DND-41 (cell line): ENCODE results near the gene MYO16.

ENCODE experiments used
- ATAC-seq: fragments of 200-7000 bp; cut with Tn5 transposase; 3 replicates; pipeline ENCODE4 v1.9.1; 2021; ENCODE audit warnings: low read depth; ENCODE audit not compliant: insufficient read depth
- DNase-seq: peaks from one replicate; pipeline ENCODE4 v3.0.0-alpha.2; 2020
- H2AFZ ChIP-seq: 2 replicates; pipeline ENCODE4 v1.6.0; 2012; ENCODE audit warnings: low read depth, low read length
- H3K27ac ChIP-seq: 2 replicates; pipeline ENCODE4 v1.5.1; 2012; ENCODE audit warnings: low read length, inconsistent platforms
- H3K27me3 ChIP-seq: fragments of 200-600 bp; sonication (generic); 2 replicates; pipeline ENCODE4 v1.6.0; 2012; ENCODE audit warnings: low read length, mild to moderate bottlenecking, inconsistent platforms; ENCODE audit not compliant: insufficient read depth, poor library complexity
- H3K36me3 ChIP-seq: 2 replicates; pipeline ENCODE4 v1.5.1; 2012; ENCODE audit warnings: low read length, inconsistent platforms; ENCODE audit not compliant: insufficient read depth
- H3K4me1 ChIP-seq: 2 replicates; pipeline ENCODE4 v1.5.1; 2012; ENCODE audit warnings: mild to moderate bottlenecking, low read length; ENCODE audit not compliant: insufficient read depth
- H3K4me2 ChIP-seq: 2 replicates; pipeline ENCODE4 v1.6.0; 2012; ENCODE audit warnings: mild to moderate bottlenecking, moderate library complexity, low read length, inconsistent platforms; ENCODE audit not compliant: insufficient read depth
- H3K4me3 ChIP-seq, 2 experiments: fragments of 200-600 bp in 1 of 2; shearing (Covaris generic) in 1 of 2; 2 replicates each; pipeline ENCODE4 v1.5.1; 2012 to 2016; ENCODE audit warnings: inconsistent platforms in 2 of 2, low read length in 2 of 2, mild to moderate bottlenecking in 2 of 2, low read depth in 1 of 2, moderate library complexity in 1 of 2
- H3K79me2 ChIP-seq: 2 replicates; pipeline ENCODE4 v1.6.0; 2012; ENCODE audit warnings: low read length, inconsistent platforms; ENCODE audit not compliant: insufficient read depth
- H3K9ac ChIP-seq: 2 replicates; pipeline ENCODE4 v1.6.0; 2012; ENCODE audit warnings: low read depth, mild to moderate bottlenecking, inconsistent platforms, low read length, moderate library complexity
- H3K9me3 ChIP-seq: 2 replicates; pipeline ENCODE4 v1.5.1; 2012; ENCODE audit warnings: low read length, moderate library complexity, mild to moderate bottlenecking, inconsistent platforms; ENCODE audit not compliant: insufficient read depth, severe bottlenecking
- H4K20me1 ChIP-seq: 2 replicates; pipeline ENCODE4 v1.6.0; 2012; ENCODE audit warnings: low read length; ENCODE audit not compliant: insufficient read depth
- EZH2 ChIP-seq: IDR thresholded peaks from 3 replicates; pipeline ENCODE4 v1.6.1; 2012; ENCODE audit warnings: borderline replicate concordance, low read depth, mild to moderate bottlenecking, moderate library complexity, low read length, inconsistent platforms; ENCODE audit not compliant: severe bottlenecking
- TF ChIP-seq, protein P1 (sequence below): IDR thresholded peaks from 2 replicates; pipeline ENCODE4 v1.5.1; 2012; ENCODE audit warnings: borderline replicate concordance, low read length, moderate library complexity, mild to moderate bottlenecking; ENCODE audit not compliant: poor library complexity, severe bottlenecking; ENCODE audit errors: extremely low read depth

The MYO16 gene

GRCh38 chr13:108682714-108683113 is 53.3 kb downstream of the MYO16 start:
- H3K36me3 ChIP-seq, result no peaks in the 10 kb centered on the region
- peaks cover 4% of the 10 kb centered on the region for H3K27me3 ChIP-seq
- no peaks in the 10 kb centered on the region for H3K4me1 ChIP-seq
- no peak overlapping the region for H3K9ac ChIP-seq
- no peak for DNase-seq
- H2AFZ ChIP-seq, result no peak overlapping the region
- ATAC-seq, result no peak
- no peak for TF ChIP-seq EZH2
- TF ChIP-seq, protein P1, sequence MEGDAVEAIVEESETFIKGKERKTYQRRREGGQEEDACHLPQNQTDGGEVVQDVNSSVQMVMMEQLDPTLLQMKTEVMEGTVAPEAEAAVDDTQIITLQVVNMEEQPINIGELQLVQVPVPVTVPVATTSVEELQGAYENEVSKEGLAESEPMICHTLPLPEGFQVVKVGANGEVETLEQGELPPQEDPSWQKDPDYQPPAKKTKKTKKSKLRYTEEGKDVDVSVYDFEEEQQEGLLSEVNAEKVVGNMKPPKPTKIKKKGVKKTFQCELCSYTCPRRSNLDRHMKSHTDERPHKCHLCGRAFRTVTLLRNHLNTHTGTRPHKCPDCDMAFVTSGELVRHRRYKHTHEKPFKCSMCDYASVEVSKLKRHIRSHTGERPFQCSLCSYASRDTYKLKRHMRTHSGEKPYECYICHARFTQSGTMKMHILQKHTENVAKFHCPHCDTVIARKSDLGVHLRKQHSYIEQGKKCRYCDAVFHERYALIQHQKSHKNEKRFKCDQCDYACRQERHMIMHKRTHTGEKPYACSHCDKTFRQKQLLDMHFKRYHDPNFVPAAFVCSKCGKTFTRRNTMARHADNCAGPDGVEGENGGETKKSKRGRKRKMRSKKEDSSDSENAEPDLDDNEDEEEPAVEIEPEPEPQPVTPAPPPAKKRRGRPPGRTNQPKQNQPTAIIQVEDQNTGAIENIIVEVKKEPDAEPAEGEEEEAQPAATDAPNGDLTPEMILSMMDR, result no peak
- no peak overlapping the region for H3K27ac ChIP-seq
- no peak overlapping the region for H3K4me3 ChIP-seq
- H3K9me3 ChIP-seq, result no peaks in the 10 kb centered on the region
- no peaks in the 10 kb centered on the region for H4K20me1 ChIP-seq
- no peak overlapping the region for H3K4me2 ChIP-seq
- H3K79me2 ChIP-seq, result no peaks in the 10 kb centered on the region

- DNase-seq (no peak), ATAC-seq (no peak)
- Histone ChIP-seq H3K4me2 (no peak overlapping the region), H2AFZ (no peak overlapping the region), H3K36me3 (no peaks in the 10 kb centered on the region), H3K79me2 (no peaks in the 10 kb centered on the region), H3K27ac (no peak overlapping the region), H4K20me1 (no peaks in the 10 kb centered on the region), H3K9me3 (no peaks in the 10 kb centered on the region), H3K27me3 (no peaks in the 10 kb centered on the region), H3K4me3 (no peak overlapping the region), H3K9ac (no peak overlapping the region), H3K4me1 (no peaks in the 10 kb centered on the region)
- TF ChIP-seq, protein P1, result no peak
- TF ChIP-seq EZH2, result no peak
Observed at GRCh38 chr13:108686027-108686426, 56.6 kb downstream of the MYO16 start.

DNA sequence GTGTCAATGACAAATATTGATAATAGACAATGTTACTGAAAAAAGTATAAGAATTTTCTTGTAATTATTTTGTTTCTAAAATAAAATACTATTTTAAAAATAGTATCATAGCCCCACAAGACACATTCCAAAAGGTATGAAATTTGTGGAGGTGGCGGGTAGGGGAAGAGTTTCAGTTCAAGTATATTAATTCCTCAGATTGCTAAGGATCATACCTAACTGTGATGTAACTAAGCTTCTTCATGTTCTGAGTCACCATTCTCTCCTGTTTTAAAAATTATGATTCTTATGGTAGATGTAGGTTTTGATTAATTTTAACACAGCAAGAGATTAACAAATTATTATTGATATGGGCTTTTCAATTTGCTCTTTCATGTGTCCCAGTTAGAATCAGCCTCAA is 61.3 kb downstream of the MYO16 start:
- Histone ChIP-seq H3K27me3 (no peaks in the 10 kb centered on the region), H3K27ac (no peak overlapping the region), H3K36me3 (no peaks in the 10 kb centered on the region), H2AFZ (no peak overlapping the region), H3K4me3 (no peak overlapping the region), H3K4me1 (no peaks in the 10 kb centered on the region), H3K4me2 (no peak overlapping the region), H3K9me3 (no peaks in the 10 kb centered on the region), H3K79me2 (no peaks in the 10 kb centered on the region), H4K20me1 (no peaks in the 10 kb centered on the region), H3K9ac (no peak overlapping the region)
- TF ChIP-seq, protein P1, result no peak
- TF ChIP-seq EZH2, result no peak
- ATAC-seq, result no peak
- DNase-seq, result no peak
